ENCODE data around the gene DCAKD.

DCAKD gene

DNA sequence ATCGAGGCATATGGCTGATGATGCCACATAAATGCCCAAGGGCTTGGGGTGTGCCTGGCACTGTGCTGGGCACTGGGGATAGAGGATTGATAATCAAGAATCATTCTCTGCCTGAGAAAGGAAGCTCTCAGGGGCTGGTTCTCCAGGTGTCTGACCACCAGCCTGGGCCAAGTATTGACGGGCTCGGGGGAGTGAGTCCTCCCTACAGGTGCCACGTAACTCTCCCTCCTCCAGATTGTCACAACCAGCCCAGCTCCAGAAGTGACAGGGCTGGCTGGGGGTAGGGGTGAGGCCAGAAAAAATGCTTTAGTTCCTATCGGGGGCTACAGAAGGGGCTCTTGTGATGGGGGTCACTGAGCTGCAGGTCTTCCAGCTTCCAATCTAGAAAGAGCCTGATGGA is 72.6 kb downstream of the DCAKD start:
- H3K4me3 ChIP-seq (ENCODE audit: low read depth in 1 of 2, low read length in 2 of 2) = no peak overlapping the region
- H3K9me3 ChIP-seq (ENCODE audit: low read length) = no peaks in the 10 kb centered on the region
- peaks cover 59% of the 10 kb centered on the region for H3K4me1 ChIP-seq (ENCODE audit: insufficient read depth, low read length)
- H3K27ac ChIP-seq (ENCODE audit: low read depth, low read length) = peak overlapping the region; percentile 86
- H3K27me3 ChIP-seq (ENCODE audit: control insufficient read depth in 1 of 2, insufficient read depth in 2 of 2, low read length in 2 of 2) = no peaks in the 10 kb centered on the region
- H3K9ac ChIP-seq (ENCODE audit: low read length) = no peak overlapping the region
- H3K36me3 ChIP-seq (ENCODE audit: insufficient read depth, low read length) = no peaks in the 10 kb centered on the region

DNA sequence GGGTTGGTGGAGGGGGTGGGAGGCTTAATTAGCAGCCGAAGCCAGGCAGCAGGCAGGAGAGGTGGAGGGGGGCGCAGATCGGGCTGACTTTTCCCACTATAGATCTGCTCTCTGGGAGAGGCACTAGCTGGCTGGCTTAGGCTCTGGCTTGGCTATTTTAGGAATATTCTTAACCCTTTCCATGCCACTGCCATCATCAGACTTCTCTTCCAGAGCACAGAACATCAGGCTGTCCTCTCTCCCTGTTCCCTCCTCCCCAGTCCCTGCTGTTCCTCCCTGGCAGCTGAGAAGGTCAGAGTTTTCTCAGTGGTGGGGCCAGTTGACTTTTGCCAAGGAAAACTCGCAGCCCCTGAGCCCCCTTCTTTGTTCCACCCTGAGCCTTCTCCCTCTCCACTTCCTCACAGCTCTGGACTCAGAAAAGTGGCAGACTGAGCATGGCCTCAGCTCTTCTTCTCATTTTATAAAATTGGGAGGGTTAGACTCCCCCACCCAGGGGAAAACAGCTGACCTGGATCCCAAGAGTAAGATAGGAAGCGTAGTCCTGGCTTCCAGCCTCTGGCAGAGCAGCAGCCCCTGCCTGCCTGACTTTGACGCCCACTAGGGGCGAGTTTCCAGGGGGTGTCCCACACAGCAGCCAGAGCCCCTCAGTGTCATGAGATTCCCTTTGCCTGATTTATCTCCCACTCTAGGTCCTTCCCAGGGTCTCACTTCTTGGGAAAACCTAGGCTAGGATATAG is 73.5 kb downstream of the DCAKD start:
- H3K4me3 ChIP-seq (ENCODE audit: low read depth in 1 of 2, low read length in 2 of 2) = no peak overlapping the region
- H3K9ac ChIP-seq (ENCODE audit: low read length) = peak overlapping the region; percentile 31
- no peaks in the 10 kb centered on the region for H3K36me3 ChIP-seq (ENCODE audit: insufficient read depth, low read length)
- H3K27ac ChIP-seq (ENCODE audit: low read depth, low read length) = peak overlapping the region; percentile 86
- H3K4me1 ChIP-seq (ENCODE audit: insufficient read depth, low read length) = peaks cover 59% of the 10 kb centered on the region
- no peaks in the 10 kb centered on the region for H3K9me3 ChIP-seq (ENCODE audit: low read length)
- H3K27me3 ChIP-seq (ENCODE audit: control insufficient read depth in 1 of 2, insufficient read depth in 2 of 2, low read length in 2 of 2) = no peaks in the 10 kb centered on the region

DNA sequence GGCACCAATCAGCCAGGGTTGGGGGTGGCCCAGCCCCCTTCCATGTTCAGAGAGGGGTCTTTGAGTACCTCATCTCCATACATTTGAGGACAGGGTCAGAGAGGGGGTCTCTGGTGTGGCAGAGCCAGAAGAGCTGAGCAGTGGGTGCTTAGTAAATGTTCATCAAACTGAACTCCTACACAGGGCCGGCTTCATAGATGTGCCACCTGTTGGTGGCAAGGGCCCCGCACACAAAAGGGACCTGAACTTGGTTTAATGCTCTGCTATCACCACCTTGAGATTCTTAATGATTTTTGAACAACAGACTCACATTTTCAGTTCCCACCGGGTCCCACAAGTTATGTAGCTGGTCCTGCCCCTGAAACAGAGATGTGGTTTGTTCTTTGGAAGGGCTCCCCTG is 74.4 kb downstream of the DCAKD start:
- no peaks in the 10 kb centered on the region for H3K36me3 ChIP-seq (ENCODE audit: insufficient read depth, low read length)
- H3K9me3 ChIP-seq (ENCODE audit: low read length) = no peaks in the 10 kb centered on the region
- H3K27ac ChIP-seq (ENCODE audit: low read depth, low read length) = peak overlapping the region; percentile 86
- H3K9ac ChIP-seq (ENCODE audit: low read length) = no peak overlapping the region
- H3K4me3 ChIP-seq (ENCODE audit: low read depth in 1 of 2, low read length in 2 of 2) = no peak overlapping the region
- H3K27me3 ChIP-seq (ENCODE audit: control insufficient read depth in 1 of 2, insufficient read depth in 2 of 2, low read length in 2 of 2) = no peaks in the 10 kb centered on the region
- peaks cover 57% of the 10 kb centered on the region for H3K4me1 ChIP-seq (ENCODE audit: insufficient read depth, low read length)

GRCh38 chr17:44976206-44976605 is 75.2 kb downstream of the DCAKD start:
- H3K4me1 ChIP-seq (ENCODE audit: insufficient read depth, low read length) = peaks cover 48% of the 10 kb centered on the region
- no peak overlapping the region for H3K4me3 ChIP-seq (ENCODE audit: low read depth in 1 of 2, low read length in 2 of 2)
- H3K27ac ChIP-seq (ENCODE audit: low read depth, low read length) = peak overlapping the region; percentile 19
- no peaks in the 10 kb centered on the region for H3K36me3 ChIP-seq (ENCODE audit: insufficient read depth, low read length)
- H3K9me3 ChIP-seq (ENCODE audit: low read length) = no peaks in the 10 kb centered on the region
- H3K27me3 ChIP-seq (ENCODE audit: control insufficient read depth in 1 of 2, insufficient read depth in 2 of 2, low read length in 2 of 2) = no peaks in the 10 kb centered on the region
- H3K9ac ChIP-seq (ENCODE audit: low read length) = no peak overlapping the region
